Urinary bladder (tissue), 4 donors: Measurements from ENCODE around the gene DAB1. TPM values are rescaled to one million over a fixed set of nuclear protein-coding genes. Genes with fewer than 3 reads are reported as not detected.
A peak's percentile ranks its signal among the peaks of the same experiment; 100 is the strongest.

Experiments used
- DNase-seq: peaks from one replicate; pipeline ENCODE4 v3.0.0-alpha.2; 2015; ENCODE audit errors: extremely low spot score
- H3K27ac ChIP-seq: one replicate; pipeline ENCODE4 v1.5.1; 2013; ENCODE audit warnings: low read depth, mild to moderate bottlenecking, moderate library complexity
- H3K36me3 ChIP-seq: one replicate; pipeline ENCODE4 v1.6.1; 2013; ENCODE audit warnings: mild to moderate bottlenecking, moderate library complexity; ENCODE audit not compliant: insufficient read depth
- H3K4me1 ChIP-seq: one replicate; pipeline ENCODE4 v1.6.1; 2013; ENCODE audit warnings: mild to moderate bottlenecking, moderate library complexity; ENCODE audit not compliant: insufficient read depth
- H3K4me3 ChIP-seq: one replicate; pipeline ENCODE4 v1.5.1; 2013; ENCODE audit warnings: low read depth, low read length
- WGBS: extraction: QIAGEN DNeasy Blood & Tissue Kit; methylation state at CpG from one replicate; pipeline ENCODE4 v1.1.7; 2013; 5-methylcytosine and 5-hydroxymethylcytosine counted together
- polyA plus RNA-seq: library from polyadenylated mRNA; stranded (reverse); fragments of 200-250 nt; gene quantifications from one replicate; pipeline ENCODE4 v1.2.3, GENCODE V29; 2013
- total RNA-seq: library from RNA; depleted of rRNA; stranded (reverse); fragments of >200 nt; gene quantifications from one replicate; pipeline ENCODE4 v1.2.3, GENCODE V29; 2014
- donor health status: healthy with polysubstance abuse.
- donor health status: healthy.

DAB1 gene
- total and polyA plus RNA-seq, 2 donors, result 0.86 to 4.9 TPM

DNA sequence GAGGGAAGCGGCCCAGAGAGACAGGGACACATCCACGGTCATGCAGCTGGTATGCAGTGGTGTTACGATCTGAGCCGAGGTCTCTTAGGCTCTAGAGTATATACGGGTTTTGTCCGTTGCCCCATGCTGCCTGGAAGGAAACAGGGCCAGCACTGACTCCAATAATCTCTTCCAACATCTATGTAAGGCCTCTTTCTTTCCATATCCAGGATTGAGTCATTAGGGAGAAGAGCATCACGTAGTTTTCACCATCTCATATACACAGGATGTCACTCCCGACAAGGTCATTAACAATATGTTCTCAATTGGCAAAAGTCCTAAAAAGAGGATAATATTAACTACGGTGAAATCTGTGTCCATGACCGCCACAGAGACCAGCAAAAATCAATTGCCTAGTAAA is 462.4 kb downstream of the DAB1 start:
- H3K4me3 ChIP-seq, result no peak overlapping the region
- DNase-seq, result no peak
- no peaks in the 10 kb centered on the region for H3K36me3 ChIP-seq
- WGBS, result 86% methylated on average over 10 of the region's 10 CpGs
- H3K27ac ChIP-seq, result no peak overlapping the region
- peaks cover 2% of the 10 kb centered on the region for H3K4me1 ChIP-seq

DNA sequence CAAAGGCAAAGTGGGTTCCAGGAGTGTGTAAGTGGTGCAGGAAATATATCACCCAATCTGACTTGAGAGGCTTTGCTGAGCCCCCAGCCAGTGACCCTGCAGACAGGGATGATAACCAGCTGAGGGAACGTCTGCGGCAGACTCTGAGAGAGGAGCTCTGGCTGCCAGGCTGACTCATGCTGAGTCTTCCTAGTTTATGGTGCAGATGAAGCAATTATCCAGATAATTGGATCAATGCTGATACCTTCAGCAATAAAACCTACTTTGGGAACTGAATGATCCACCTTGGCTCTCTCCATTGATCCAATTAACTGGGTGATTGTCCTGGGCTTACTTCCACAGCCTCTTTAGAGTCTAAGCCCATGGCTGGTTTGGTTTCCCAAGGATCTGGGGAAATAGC is 465.3 kb downstream of the DAB1 start:
- DNase-seq, result peak; percentile 7
- no peak overlapping the region for H3K4me3 ChIP-seq
- 37% methylated on average over 2 of the region's 2 CpGs for WGBS

GRCh38 chr1:56957931-56958330 is 465.9 kb downstream of the DAB1 start:
- H3K4me3 ChIP-seq, result no peak overlapping the region
- H3K36me3 ChIP-seq, result no peaks in the 10 kb centered on the region
- H3K4me1 ChIP-seq, result peaks cover 2% of the 10 kb centered on the region
- DNase-seq, result peak; percentile 2
- no peak overlapping the region for H3K27ac ChIP-seq
- 26% methylated on average over 3 of the region's 3 CpGs for WGBS

More for the DNA sequence above, 465.3 kb downstream of the DAB1 start:
- Histone ChIP-seq H3K27ac (no peak overlapping the region), H3K36me3 (no peaks in the 10 kb centered on the region), H3K4me1 (peaks cover 2% of the 10 kb centered on the region)

GRCh38 chr1:56954664-56955063 is 469.2 kb downstream of the DAB1 start:
- H3K4me1 ChIP-seq, result peaks cover 2% of the 10 kb centered on the region
- no peak overlapping the region for H3K27ac ChIP-seq
- no peak overlapping the region for H3K4me3 ChIP-seq
- H3K36me3 ChIP-seq, result no peaks in the 10 kb centered on the region
- DNase-seq, result no peak
- whole genome bisulfite sequencing, result 89% methylated on average over 1 of the region's 1 CpG

DNA sequence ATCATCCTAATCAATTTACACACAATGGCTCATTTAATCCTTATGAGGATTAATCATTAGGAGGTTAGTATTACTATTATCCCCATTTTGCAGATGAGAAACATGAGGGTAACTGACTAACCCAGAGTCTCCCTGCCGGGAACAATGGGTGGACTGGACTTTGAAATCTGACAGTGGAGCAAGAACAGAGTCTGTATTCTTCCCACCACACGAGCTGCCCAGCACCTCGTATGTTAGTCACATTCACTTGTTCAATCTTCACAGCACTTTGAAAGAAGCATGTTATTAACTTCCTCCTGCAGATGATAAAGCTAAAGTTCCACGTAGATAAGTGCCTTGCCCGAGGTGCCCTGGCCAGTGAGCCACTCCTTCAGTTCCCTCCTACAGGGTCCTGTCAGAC is 470.5 kb downstream of the DAB1 start:
- H3K27ac ChIP-seq, result no peak overlapping the region
- 65% methylated on average over 5 of the region's 5 CpGs for WGBS
- no peak overlapping the region for H3K4me3 ChIP-seq

GRCh38 chr1:56952501-56952900 is 471.4 kb downstream of the DAB1 start:
- H3K36me3 ChIP-seq, result no peaks in the 10 kb centered on the region
- 81% methylated on average over 8 of the region's 8 CpGs for WGBS

More for the DNA sequence above, 470.5 kb downstream of the DAB1 start:
- Histone ChIP-seq H3K36me3 (no peaks in the 10 kb centered on the region), H3K4me1 (peaks cover 2% of the 10 kb centered on the region)
- no peak for DNase-seq

DNA sequence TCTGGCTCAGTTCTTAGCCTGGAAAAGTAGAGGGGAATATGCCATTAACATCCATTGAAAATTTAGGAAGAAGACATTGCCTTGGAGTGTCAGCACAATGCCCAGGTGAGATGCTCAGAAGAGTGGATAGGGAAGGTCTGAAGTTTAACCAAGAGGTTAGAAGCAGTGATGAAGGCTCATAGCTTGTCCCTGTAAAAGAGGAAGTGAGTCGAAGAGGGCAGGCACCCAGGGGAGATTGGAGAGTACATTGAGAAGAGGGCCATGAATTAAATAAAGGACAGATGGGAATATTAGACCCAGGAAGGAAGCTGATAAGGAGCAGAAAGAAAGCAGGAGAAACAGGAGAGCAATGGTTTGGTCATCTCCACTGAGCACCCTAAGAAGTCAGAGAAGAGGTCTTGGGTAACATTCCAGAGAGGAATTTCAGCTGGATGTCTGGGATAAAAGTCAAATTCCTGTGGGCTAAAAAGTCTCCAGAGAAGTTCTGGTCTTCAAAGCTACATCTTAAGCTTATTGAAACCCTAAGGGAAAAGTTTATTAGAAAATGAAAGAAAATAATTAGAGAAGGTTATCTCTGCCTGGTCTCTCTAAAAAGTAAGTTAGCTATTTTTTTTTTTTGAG is 475.3 kb downstream of the DAB1 start:
- Histone ChIP-seq H3K4me1 (no peaks in the 10 kb centered on the region), H3K36me3 (no peaks in the 10 kb centered on the region), H3K4me3 (no peak overlapping the region), H3K27ac (no peak overlapping the region)
- 70% methylated on average over 1 of the region's 1 CpG for WGBS
- DNase-seq, result no peak

More at GRCh38 chr1:56952501-56952900, 471.4 kb downstream of the DAB1 start:
- Histone ChIP-seq H3K4me3 (no peak overlapping the region), H3K27ac (no peak overlapping the region), H3K4me1 (no peaks in the 10 kb centered on the region)
- DNase-seq, result no peak
